Peyer's patch (tissue), 4 donors: Measurements from ENCODE around the gene FAM114A2. TPM values are rescaled to one million over a fixed set of nuclear protein-coding genes. Genes with fewer than 3 reads are reported as not detected.

Source experiments
- DNase-seq, 3 donors: peaks; one replicate each; pipeline ENCODE4 v3.0.0-alpha.2; 2017 to 2019
- H3K27ac ChIP-seq, 4 donors: fragments of 200-600 bp; sonication (generic); one replicate each; pipeline ENCODE4 v1.5.1; 2016 to 2019
- H3K27me3 ChIP-seq, 2 donors: fragments of 200-600 bp; sonication (generic); one replicate each; pipeline ENCODE4 v1.5.1; 2019
- H3K36me3 ChIP-seq, 3 donors: fragments of 200-600 bp; sonication (generic); one replicate each; pipeline ENCODE4 v1.5.1; 2016 to 2019
- H3K4me1 ChIP-seq, 4 donors: fragments of 200-600 bp; sonication (generic); one replicate each; pipeline ENCODE4 v1.5.1; 2016 to 2019
- H3K4me3 ChIP-seq, 4 donors: fragments of 200-600 bp; sonication (generic); 1 replicate in 3 of 4; 2 replicates in 1 of 4; pipeline ENCODE4 v1.5.1; 2016 to 2019; ENCODE audit warnings: mild to moderate bottlenecking in 1 of 4
- H3K9me3 ChIP-seq, 4 donors: fragments of 200-600 bp; sonication (generic); one replicate each; pipeline ENCODE4 v1.5.1; 2016 to 2019; ENCODE audit warnings: mild to moderate bottlenecking in 1 of 4
- POLR2A ChIP-seq, 2 donors: fragments of 450-650 bp; IDR thresholded peaks; one replicate each; pipeline ENCODE4 v1.5.1; 2017; ENCODE audit warnings: antibody characterized with exemption in 2 of 2, mild to moderate bottlenecking in 2 of 2, moderate library complexity in 2 of 2
- total RNA-seq, 4 donors: library from RNA; depleted of rRNA; stranded (reverse); fragments of >200 nt; gene quantifications; one replicate each; pipeline ENCODE4 v1.1.0, GENCODE V29; 2016
- TF ChIP-seq, protein P1 (sequence below), 6 experiments: fragments of 450-650 bp in 4 of 6; fragments of 200-600 bp in 2 of 6; sonication (generic) in 1 of 6; IDR thresholded peaks; one replicate each; pipeline ENCODE4 v1.5.1; 2017 to 2019; ENCODE audit warnings: antibody characterized with exemption in 6 of 6, mild to moderate bottlenecking in 3 of 6, moderate library complexity in 1 of 6

FAM114A2 gene
- total RNA-seq, 4 donors from 2014 or later = 10.2 to 39.3 (median 16.3) TPM

DNA sequence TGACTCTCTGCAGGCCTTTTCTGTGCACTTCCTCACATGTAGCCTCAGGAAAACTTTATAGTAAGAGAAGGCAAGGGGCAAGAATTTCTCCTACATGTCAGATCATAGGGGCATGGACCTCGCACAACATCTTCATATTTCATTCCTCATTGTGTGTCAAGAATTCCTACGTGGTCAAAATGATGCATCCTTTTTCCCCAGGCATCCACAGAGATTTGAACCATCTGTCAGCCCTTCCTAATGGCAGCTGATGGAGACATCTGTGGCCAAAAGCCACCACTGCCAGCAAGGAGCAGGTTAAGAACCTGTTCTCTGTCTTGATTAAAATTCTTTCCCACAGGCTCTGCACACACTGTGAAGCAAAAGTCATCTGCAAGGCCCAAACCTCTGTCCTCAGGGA is 42.5 kb upstream of the FAM114A2 start:
- no peaks in the 10 kb centered on the region for H3K9me3 ChIP-seq
- no peaks in the 10 kb centered on the region for H3K27me3 ChIP-seq
- peaks cover 0 to 9% (median 0%) of the 10 kb centered on the region in 4 donors for H3K4me1 ChIP-seq
- DNase-seq = no peak
- H3K36me3 ChIP-seq = no peaks in the 10 kb centered on the region
- no peak for TF ChIP-seq POLR2A (IDR thresholded peaks at IDR 0.05)
- TF ChIP-seq, protein P1, sequence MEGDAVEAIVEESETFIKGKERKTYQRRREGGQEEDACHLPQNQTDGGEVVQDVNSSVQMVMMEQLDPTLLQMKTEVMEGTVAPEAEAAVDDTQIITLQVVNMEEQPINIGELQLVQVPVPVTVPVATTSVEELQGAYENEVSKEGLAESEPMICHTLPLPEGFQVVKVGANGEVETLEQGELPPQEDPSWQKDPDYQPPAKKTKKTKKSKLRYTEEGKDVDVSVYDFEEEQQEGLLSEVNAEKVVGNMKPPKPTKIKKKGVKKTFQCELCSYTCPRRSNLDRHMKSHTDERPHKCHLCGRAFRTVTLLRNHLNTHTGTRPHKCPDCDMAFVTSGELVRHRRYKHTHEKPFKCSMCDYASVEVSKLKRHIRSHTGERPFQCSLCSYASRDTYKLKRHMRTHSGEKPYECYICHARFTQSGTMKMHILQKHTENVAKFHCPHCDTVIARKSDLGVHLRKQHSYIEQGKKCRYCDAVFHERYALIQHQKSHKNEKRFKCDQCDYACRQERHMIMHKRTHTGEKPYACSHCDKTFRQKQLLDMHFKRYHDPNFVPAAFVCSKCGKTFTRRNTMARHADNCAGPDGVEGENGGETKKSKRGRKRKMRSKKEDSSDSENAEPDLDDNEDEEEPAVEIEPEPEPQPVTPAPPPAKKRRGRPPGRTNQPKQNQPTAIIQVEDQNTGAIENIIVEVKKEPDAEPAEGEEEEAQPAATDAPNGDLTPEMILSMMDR (IDR thresholded peaks at IDR 0.05) = no peak
- H3K4me3 ChIP-seq = no peak overlapping the region
- H3K27ac ChIP-seq = no peak overlapping the region

GRCh38 chr5:154078272-154078671 is 39.6 kb upstream of the FAM114A2 start:
- H3K9me3 ChIP-seq = no peaks in the 10 kb centered on the region
- H3K4me3 ChIP-seq = no peak overlapping the region
- peaks cover 0 to 9% (median 0%) of the 10 kb centered on the region in 4 donors for H3K4me1 ChIP-seq
- DNase-seq = no peak
- peak overlapping the region in 2 of 4 donors; percentile 13 to 52 for H3K27ac ChIP-seq
- TF ChIP-seq POLR2A (IDR thresholded peaks at IDR 0.05) = no peak
- TF ChIP-seq, protein P1 (IDR thresholded peaks at IDR 0.05) = no peak
- H3K36me3 ChIP-seq = no peaks in the 10 kb centered on the region
- H3K27me3 ChIP-seq = no peaks in the 10 kb centered on the region

GRCh38 chr5:154077696-154078095 is 39.0 kb upstream of the FAM114A2 start:
- peak overlapping the region in 2 of 4 donors; percentile 13 to 52 for H3K27ac ChIP-seq
- H3K4me1 ChIP-seq = peaks cover 0 to 10% (median 0%) of the 10 kb centered on the region in 4 donors
- peak in 1 of 3 donors; percentile 69 for DNase-seq
- no peaks in the 10 kb centered on the region for H3K27me3 ChIP-seq
- no peak overlapping the region for H3K4me3 ChIP-seq
- H3K36me3 ChIP-seq = no peaks in the 10 kb centered on the region
- TF ChIP-seq POLR2A (IDR thresholded peaks at IDR 0.05) = peak in 1 of 2 donors; percentile 11
- TF ChIP-seq, protein P1 (IDR thresholded peaks at IDR 0.05) = no peak
- H3K9me3 ChIP-seq = no peaks in the 10 kb centered on the region

GRCh38 chr5:154076240-154076922 is 37.7 kb upstream of the FAM114A2 start:
- TF ChIP-seq, protein P1 (IDR thresholded peaks at IDR 0.05) = no peak
- TF ChIP-seq POLR2A (IDR thresholded peaks at IDR 0.05) = no peak
- no peak for DNase-seq

GRCh38 chr5:154072414-154073171 is 33.9 kb upstream of the FAM114A2 start:
- DNase-seq = peak; percentile 83 to 94 (median 89)
- peaks cover 0 to 19% (median 0%) of the 10 kb centered on the region in 4 donors for H3K4me1 ChIP-seq

More at GRCh38 chr5:154076240-154076922, 37.7 kb upstream of the FAM114A2 start:
- H3K36me3 ChIP-seq = no peaks in the 10 kb centered on the region
- H3K4me3 ChIP-seq = no peak overlapping the region
- H3K9me3 ChIP-seq = no peaks in the 10 kb centered on the region
- H3K27me3 ChIP-seq = no peaks in the 10 kb centered on the region
- H3K4me1 ChIP-seq = peaks cover 0 to 19% (median 0%) of the 10 kb centered on the region in 4 donors
- no peak overlapping the region for H3K27ac ChIP-seq

More at GRCh38 chr5:154072414-154073171, 33.9 kb upstream of the FAM114A2 start:
- Histone ChIP-seq H3K36me3 (no peaks in the 10 kb centered on the region), H3K9me3 (no peaks in the 10 kb centered on the region), H3K4me3 (no peak overlapping the region), H3K27ac (peak overlapping the region in 1 of 4 donors; percentile 8), H3K27me3 (no peaks in the 10 kb centered on the region)
- TF ChIP-seq, protein P1 (IDR thresholded peaks at IDR 0.05) = peak; percentile 71 to 96 (median 96)
- no peak for TF ChIP-seq POLR2A (IDR thresholded peaks at IDR 0.05)
